Loucy (cell line): ENCODE results near the gene NCOA4.
"Not testable (repeated sequence)": the region's sequence is repeated elsewhere in the genome, so short reads cannot be mapped to it uniquely, and the experiment has no call there.

ENCODE experiments used
- H2AFZ ChIP-seq: fragments of 200-600 bp; sonication (generic); 2 replicates; pipeline ENCODE4 v1.6.0; 2016; ENCODE audit warnings: antibody characterized with exemption, mild to moderate bottlenecking, low read length, moderate library complexity
- H3F3A ChIP-seq: fragments of 200-600 bp; 2 replicates; pipeline ENCODE4 v1.6.0; 2016; ENCODE audit warnings: antibody characterized with exemption, low read depth, mild to moderate bottlenecking
- H3K27me3 ChIP-seq: fragments of 200-600 bp; sonication (generic); 2 replicates; pipeline ENCODE4 v1.6.1; 2014; ENCODE audit warnings: low read length, mild to moderate bottlenecking; ENCODE audit not compliant: insufficient read depth, poor library complexity, severe bottlenecking
- H3K36me3 ChIP-seq: fragments of 200-600 bp; sonication (generic); 2 replicates; pipeline ENCODE4 v1.6.1; 2016; ENCODE audit warnings: low read length; ENCODE audit not compliant: insufficient read depth
- H3K4me1 ChIP-seq: fragments of 200-600 bp; sonication (generic); 2 replicates; pipeline ENCODE4 v1.5.1; 2014; ENCODE audit warnings: low read length, mild to moderate bottlenecking; ENCODE audit not compliant: insufficient read depth, poor library complexity, severe bottlenecking
- H3K4me2 ChIP-seq: fragments of 200-600 bp; sonication (generic); 2 replicates; pipeline ENCODE4 v1.6.0; 2014; ENCODE audit warnings: antibody characterized with exemption, low read length, low read depth, mild to moderate bottlenecking; ENCODE audit not compliant: poor library complexity, severe bottlenecking
- H3K4me3 ChIP-seq: fragments of 200-600 bp; sonication (generic); 2 replicates; pipeline ENCODE4 v1.5.1; 2014; ENCODE audit warnings: low read length, mild to moderate bottlenecking, mixed read lengths; ENCODE audit not compliant: poor library complexity, severe bottlenecking
- H3K79me2 ChIP-seq: fragments of 200-600 bp; sonication (generic); 2 replicates; pipeline ENCODE4 v1.6.1; 2014; ENCODE audit warnings: low read length; ENCODE audit not compliant: insufficient read depth
- H3K9ac ChIP-seq: fragments of 200-600 bp; sonication (generic); 2 replicates; pipeline ENCODE4 v1.6.0; 2014; ENCODE audit warnings: mild to moderate bottlenecking, low read depth, low read length, moderate library complexity; ENCODE audit not compliant: poor library complexity, severe bottlenecking
- H3K9me2 ChIP-seq: fragments of 200-600 bp; sonication (generic); replicated peaks from 2 replicates; pipeline ENCODE4 v1.6.1; 2016; ENCODE audit warnings: low read depth, low read length, mixed read lengths
- H3K9me3 ChIP-seq: fragments of 200-600 bp; sonication (generic); 2 replicates; pipeline ENCODE4 v1.6.1; 2014; ENCODE audit warnings: mild to moderate bottlenecking, antibody characterized with exemption, low read length, low read depth; ENCODE audit not compliant: insufficient read depth
- H4K20me1 ChIP-seq: fragments of 200-600 bp; sonication (generic); 2 replicates; pipeline ENCODE4 v1.6.0; 2014; ENCODE audit warnings: antibody characterized with exemption, low read length, mild to moderate bottlenecking; ENCODE audit not compliant: insufficient read depth, poor library complexity, severe bottlenecking
- EZH2phosphoT487 ChIP-seq: fragments of 200-600 bp; IDR thresholded peaks from 2 replicates; pipeline ENCODE4 v1.6.1; 2018; ENCODE audit warnings: antibody characterized with exemption, mild to moderate bottlenecking, moderate library complexity, borderline replicate concordance
- TF ChIP-seq, protein P1 (sequence below): fragments of 200-600 bp; sonication (generic); conservative IDR thresholded peaks from 2 replicates; pipeline ENCODE4 v1.5.1; 2014; ENCODE audit warnings: mild to moderate bottlenecking, antibody characterized with exemption, low read length

NCOA4 gene

GRCh38 chr10:46005383-46005782, 25.0 kb downstream of the NCOA4 start:
- Histone ChIP-seq H3K36me3 (peaks cover 99% of the 10 kb centered on the region), H3K4me1 (no peaks in the 10 kb centered on the region), H3K79me2 (peaks cover 15% of the 10 kb centered on the region; the same call in 1 of the 2 replicates), H3K9me2 (no peaks in the 10 kb centered on the region), H2AFZ (no peak overlapping the region), H3K4me2 (no peak overlapping the region), H3K9me3 (no peaks in the 10 kb centered on the region), H3F3A (peaks cover 3% of the 10 kb centered on the region; the same call in 1 of the 2 replicates), H4K20me1 (peaks cover 11% of the 10 kb centered on the region), H3K9ac (no peak overlapping the region), H3K4me3 (no peak overlapping the region), H3K27me3 (no peaks in the 10 kb centered on the region)
- TF ChIP-seq, protein P1, sequence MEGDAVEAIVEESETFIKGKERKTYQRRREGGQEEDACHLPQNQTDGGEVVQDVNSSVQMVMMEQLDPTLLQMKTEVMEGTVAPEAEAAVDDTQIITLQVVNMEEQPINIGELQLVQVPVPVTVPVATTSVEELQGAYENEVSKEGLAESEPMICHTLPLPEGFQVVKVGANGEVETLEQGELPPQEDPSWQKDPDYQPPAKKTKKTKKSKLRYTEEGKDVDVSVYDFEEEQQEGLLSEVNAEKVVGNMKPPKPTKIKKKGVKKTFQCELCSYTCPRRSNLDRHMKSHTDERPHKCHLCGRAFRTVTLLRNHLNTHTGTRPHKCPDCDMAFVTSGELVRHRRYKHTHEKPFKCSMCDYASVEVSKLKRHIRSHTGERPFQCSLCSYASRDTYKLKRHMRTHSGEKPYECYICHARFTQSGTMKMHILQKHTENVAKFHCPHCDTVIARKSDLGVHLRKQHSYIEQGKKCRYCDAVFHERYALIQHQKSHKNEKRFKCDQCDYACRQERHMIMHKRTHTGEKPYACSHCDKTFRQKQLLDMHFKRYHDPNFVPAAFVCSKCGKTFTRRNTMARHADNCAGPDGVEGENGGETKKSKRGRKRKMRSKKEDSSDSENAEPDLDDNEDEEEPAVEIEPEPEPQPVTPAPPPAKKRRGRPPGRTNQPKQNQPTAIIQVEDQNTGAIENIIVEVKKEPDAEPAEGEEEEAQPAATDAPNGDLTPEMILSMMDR: no peak
- TF ChIP-seq EZH2phosphoT487: no peak

GRCh38 chr10:46004963-46005362, 25.5 kb downstream of the NCOA4 start:
- H3K36me3 ChIP-seq: peaks cover 99% of the 10 kb centered on the region

DNA sequence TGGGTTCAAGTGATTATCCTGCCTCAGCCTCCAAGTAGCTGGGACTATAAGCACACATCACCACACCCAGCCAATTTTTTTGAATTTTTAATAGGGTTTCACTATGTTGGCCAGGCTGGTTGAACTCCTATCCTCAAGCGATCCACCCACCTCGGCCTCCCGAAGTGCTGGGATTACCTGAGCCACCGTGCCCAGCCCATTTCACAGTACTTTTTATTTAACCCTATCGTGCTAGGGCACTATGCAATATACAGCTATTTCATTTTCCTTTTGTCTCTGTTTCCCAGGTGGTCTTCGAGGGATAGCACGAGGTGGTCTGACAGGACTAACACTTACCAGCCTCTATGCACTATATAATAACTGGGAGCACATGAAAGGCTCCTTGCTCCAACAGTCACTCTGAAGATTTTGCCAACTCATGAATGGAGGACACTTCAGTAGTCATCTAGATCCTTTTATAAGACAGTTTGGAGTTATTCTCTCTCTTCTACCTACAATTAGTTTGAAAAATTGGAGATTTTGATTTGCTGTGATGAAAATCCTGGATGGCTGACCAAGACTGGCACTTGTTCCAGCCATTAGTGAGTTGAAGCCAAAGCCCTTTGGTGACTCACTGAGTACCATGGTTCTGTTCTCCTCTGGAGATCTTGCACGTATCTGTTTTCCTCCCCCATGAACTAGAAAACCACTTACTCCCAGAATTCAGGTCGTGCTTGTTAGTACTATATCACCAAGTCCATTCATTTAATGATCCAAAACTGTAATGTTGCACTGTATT, 27.3 kb downstream of the NCOA4 start:
- H3K36me3 ChIP-seq: peaks cover 96% of the 10 kb centered on the region

More at GRCh38 chr10:46004963-46005362, 25.5 kb downstream of the NCOA4 start:
- no peaks in the 10 kb centered on the region for H3K27me3 ChIP-seq
- H4K20me1 ChIP-seq: peaks cover 11% of the 10 kb centered on the region
- peaks cover 3% of the 10 kb centered on the region; the same call in 1 of the 2 replicates for H3F3A ChIP-seq
- H2AFZ ChIP-seq: no peak overlapping the region
- H3K79me2 ChIP-seq: peaks cover 15% of the 10 kb centered on the region; the same call in 1 of the 2 replicates
- no peaks in the 10 kb centered on the region for H3K9me3 ChIP-seq
- H3K9ac ChIP-seq: no peak overlapping the region
- TF ChIP-seq, protein P1: no peak
- no peak for TF ChIP-seq EZH2phosphoT487
- H3K4me3 ChIP-seq: no peak overlapping the region
- H3K9me2 ChIP-seq: no peaks in the 10 kb centered on the region
- H3K4me1 ChIP-seq: no peaks in the 10 kb centered on the region
- H3K4me2 ChIP-seq: no peak overlapping the region

GRCh38 chr10:46002189-46002687, 28.2 kb downstream of the NCOA4 start:
- not testable (repeated sequence) for H3F3A ChIP-seq, H2AFZ ChIP-seq, H4K20me1 ChIP-seq, H3K9me3 ChIP-seq, H3K27me3 ChIP-seq, H3K79me2 ChIP-seq, H3K4me2 ChIP-seq, H3K4me3 ChIP-seq, H3K4me1 ChIP-seq, H3K9me2 ChIP-seq, H3K9ac ChIP-seq
- H3K36me3 ChIP-seq: peaks cover 96% of the 10 kb centered on the region

More for the DNA sequence above, 27.3 kb downstream of the NCOA4 start:
- H3K79me2 ChIP-seq: peaks cover 5% of the 10 kb centered on the region; the same call in 1 of the 2 replicates
- peaks cover 2% of the 10 kb centered on the region for H3K4me1 ChIP-seq
- TF ChIP-seq EZH2phosphoT487: no peak
- TF ChIP-seq, protein P1: no peak
- peaks cover 8% of the 10 kb centered on the region for H4K20me1 ChIP-seq
- H2AFZ ChIP-seq: no peak overlapping the region
- H3K9ac ChIP-seq: no peak overlapping the region
- H3K9me2 ChIP-seq: no peaks in the 10 kb centered on the region
- H3K27me3 ChIP-seq: no peaks in the 10 kb centered on the region
- no peak overlapping the region for H3K4me2 ChIP-seq
- peaks cover 4% of the 10 kb centered on the region; the same call in 1 of the 2 replicates for H3F3A ChIP-seq
- H3K9me3 ChIP-seq: no peaks in the 10 kb centered on the region
- no peak overlapping the region for H3K4me3 ChIP-seq
